SU-DHL-6 (cell line): ENCODE measurements around the gene PKNOX2.

Experiments used
- H2AFZ ChIP-seq: fragments of 200-600 bp; sonication (generic); 2 replicates; pipeline ENCODE4 v1.6.1; 2014; ENCODE audit warnings: low read depth, mild to moderate bottlenecking, moderate library complexity, mixed read lengths, antibody characterized with exemption, low read length; ENCODE audit not compliant: severe bottlenecking
- H3F3A ChIP-seq: fragments of 200-600 bp; shearing (Covaris generic); 2 replicates; pipeline ENCODE4 v1.6.0; 2016; ENCODE audit warnings: antibody characterized with exemption, mild to moderate bottlenecking; ENCODE audit not compliant: insufficient read depth
- H3K27ac ChIP-seq: fragments of 200-600 bp; sonication (generic); 2 replicates; pipeline ENCODE4 v1.5.1; 2016; ENCODE audit warnings: low read depth, mild to moderate bottlenecking, low read length, moderate library complexity, mixed read lengths
- H3K27me3 ChIP-seq: fragments of 200-600 bp; sonication (generic), shearing (Covaris generic); 2 replicates; pipeline ENCODE4 v1.6.0; 2014; ENCODE audit warnings: mild to moderate bottlenecking, low read length
- H3K36me3 ChIP-seq: fragments of 200-600 bp; sonication (generic); 2 replicates; pipeline ENCODE4 v1.6.1; 2014; ENCODE audit warnings: mild to moderate bottlenecking, low read length, mixed read lengths
- H3K4me2 ChIP-seq: fragments of 300-600, 200-600 bp; shearing (Covaris generic), sonication (generic); 2 replicates; pipeline ENCODE4 v1.6.0; 2014; ENCODE audit warnings: low read length, low read depth, mild to moderate bottlenecking; ENCODE audit not compliant: poor library complexity, severe bottlenecking
- H3K4me3 ChIP-seq: fragments of 200-600 bp; sonication (generic); 2 replicates; pipeline ENCODE4 v1.5.1; 2014; ENCODE audit warnings: antibody characterized with exemption, low read length, mild to moderate bottlenecking, mixed read lengths; ENCODE audit not compliant: insufficient read depth, poor library complexity, severe bottlenecking
- H3K79me2 ChIP-seq: fragments of 200-600 bp; sonication (generic); 2 replicates; pipeline ENCODE4 v1.6.1; 2014; ENCODE audit warnings: mild to moderate bottlenecking, low read length, moderate library complexity; ENCODE audit not compliant: insufficient read depth
- H3K9ac ChIP-seq: fragments of 200-600 bp; sonication (generic); 2 replicates; pipeline ENCODE4 v1.7.0; 2014; ENCODE audit warnings: mild to moderate bottlenecking, low read length
- H3K9me2 ChIP-seq: fragments of 200-600 bp; sonication (generic); replicated peaks from 2 replicates; pipeline ENCODE4 v1.6.1; 2014; ENCODE audit warnings: low read length; ENCODE audit not compliant: insufficient read depth
- H3K9me3 ChIP-seq: fragments of 200-600 bp; sonication (generic); 2 replicates; pipeline ENCODE4 v1.6.1; 2014; ENCODE audit warnings: low read length, mixed read lengths; ENCODE audit not compliant: insufficient read depth
- H4K20me1 ChIP-seq: fragments of 200-600 bp; sonication (generic); 2 replicates; pipeline ENCODE4 v1.6.1; 2014; ENCODE audit warnings: low read depth, mild to moderate bottlenecking, antibody characterized with exemption, low read length, moderate library complexity, mixed read lengths
- EZH2phosphoT487 ChIP-seq: fragments of 200-600 bp; sonication (generic), shearing (Covaris generic); conservative IDR thresholded peaks from 2 replicates; pipeline ENCODE4 v1.6.1; 2018; ENCODE audit warnings: mild to moderate bottlenecking, antibody characterized with exemption, low read length, moderate library complexity, mixed read lengths
- TF ChIP-seq, protein P1 (sequence below): fragments of 200-600 bp; sonication (generic); IDR thresholded peaks from one replicate; pipeline ENCODE4 v1.5.1; 2017; ENCODE audit warnings: antibody characterized with exemption, mild to moderate bottlenecking, low read length, moderate library complexity; ENCODE audit not compliant: insufficient read depth, poor library complexity, severe bottlenecking

The PKNOX2 gene

DNA sequence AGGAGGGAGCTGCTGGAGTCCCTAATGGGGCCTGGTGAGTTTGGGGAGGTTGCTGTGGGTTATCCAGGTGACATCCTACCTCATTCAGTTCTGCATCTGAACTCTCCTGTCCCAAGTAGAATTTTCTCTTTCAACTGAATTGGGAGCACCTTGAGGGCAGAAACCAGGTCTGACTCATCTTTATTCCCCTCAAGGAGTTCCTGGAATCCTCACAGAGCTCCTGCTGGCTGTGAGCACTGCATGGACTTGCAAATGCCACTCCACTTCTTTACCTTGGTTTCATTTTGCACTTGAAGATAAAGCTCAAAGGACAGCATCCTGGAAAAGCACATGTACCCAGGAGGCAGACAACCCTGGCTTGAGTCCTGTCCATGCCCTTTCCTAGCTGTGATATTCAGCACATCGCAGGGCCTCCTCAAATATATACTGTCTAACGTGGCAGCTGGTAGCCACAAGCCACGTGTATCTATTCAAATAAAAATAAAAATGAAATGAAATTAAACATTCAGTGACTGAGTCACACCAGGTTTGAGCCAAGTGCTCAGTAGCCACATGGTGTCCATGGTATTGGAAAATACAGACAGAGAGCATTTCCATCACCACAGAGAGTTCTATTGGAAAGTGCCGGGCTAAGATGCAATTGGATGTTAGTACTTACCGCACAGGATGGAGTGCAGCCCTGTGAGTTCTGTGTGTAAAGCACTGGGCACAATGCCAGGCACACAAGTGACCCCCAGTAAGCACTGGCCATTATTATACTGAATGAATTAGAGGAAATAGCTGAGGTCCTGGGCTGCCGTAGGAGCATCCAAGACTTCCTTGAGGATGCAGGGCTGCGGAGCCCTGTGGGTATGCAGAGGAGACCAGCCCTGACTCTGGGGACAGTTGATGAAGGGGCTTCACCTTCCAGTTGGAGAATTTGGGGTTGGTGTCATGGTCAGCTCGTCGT is 149.0 kb downstream of the PKNOX2 start:
- H3K9me3 ChIP-seq, result no peaks in the 10 kb centered on the region
- TF ChIP-seq EZH2phosphoT487, result no peak
- TF ChIP-seq, protein P1, sequence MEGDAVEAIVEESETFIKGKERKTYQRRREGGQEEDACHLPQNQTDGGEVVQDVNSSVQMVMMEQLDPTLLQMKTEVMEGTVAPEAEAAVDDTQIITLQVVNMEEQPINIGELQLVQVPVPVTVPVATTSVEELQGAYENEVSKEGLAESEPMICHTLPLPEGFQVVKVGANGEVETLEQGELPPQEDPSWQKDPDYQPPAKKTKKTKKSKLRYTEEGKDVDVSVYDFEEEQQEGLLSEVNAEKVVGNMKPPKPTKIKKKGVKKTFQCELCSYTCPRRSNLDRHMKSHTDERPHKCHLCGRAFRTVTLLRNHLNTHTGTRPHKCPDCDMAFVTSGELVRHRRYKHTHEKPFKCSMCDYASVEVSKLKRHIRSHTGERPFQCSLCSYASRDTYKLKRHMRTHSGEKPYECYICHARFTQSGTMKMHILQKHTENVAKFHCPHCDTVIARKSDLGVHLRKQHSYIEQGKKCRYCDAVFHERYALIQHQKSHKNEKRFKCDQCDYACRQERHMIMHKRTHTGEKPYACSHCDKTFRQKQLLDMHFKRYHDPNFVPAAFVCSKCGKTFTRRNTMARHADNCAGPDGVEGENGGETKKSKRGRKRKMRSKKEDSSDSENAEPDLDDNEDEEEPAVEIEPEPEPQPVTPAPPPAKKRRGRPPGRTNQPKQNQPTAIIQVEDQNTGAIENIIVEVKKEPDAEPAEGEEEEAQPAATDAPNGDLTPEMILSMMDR, result no peak
- H3K9me2 ChIP-seq, result no peaks in the 10 kb centered on the region

DNA sequence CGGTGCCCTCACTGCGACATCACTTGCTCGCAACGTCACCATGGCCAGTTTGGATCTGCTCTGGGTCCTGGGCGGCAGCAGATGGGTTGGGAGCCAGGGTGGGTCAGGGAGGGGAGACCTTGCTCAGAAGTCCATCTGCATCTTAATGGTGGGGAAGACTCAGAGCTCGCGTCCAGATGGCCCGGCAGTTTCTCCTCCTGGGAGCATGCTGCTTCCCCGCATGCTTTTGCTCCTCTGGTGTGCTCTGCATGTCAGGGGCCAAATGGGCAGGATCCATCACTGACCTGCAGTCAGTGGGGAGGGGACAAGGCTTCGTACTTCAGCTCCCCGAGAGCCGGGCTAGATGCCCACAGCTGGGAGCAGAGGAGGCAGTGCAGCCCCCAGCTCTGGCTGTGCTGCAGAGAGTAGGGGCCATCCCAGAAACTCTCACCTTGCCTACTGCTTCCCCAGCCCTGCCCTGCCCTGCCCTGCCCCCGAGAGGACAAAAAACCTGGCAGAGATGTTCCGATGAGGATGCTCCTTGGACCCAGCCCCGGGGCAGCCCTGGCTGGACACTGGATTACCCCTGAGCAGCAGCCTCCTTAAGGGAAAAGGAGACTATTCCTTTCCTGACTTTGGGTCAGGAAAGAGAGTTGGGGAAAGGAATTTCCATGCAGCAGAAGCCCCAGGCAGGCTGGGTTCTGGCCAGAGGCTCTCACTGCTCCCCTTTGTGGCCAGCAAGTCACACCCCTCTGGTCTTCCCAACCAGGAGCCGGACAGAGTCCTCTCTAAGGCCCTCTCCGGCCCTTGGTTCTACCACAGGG is 149.9 kb downstream of the PKNOX2 start:
- no peaks in the 10 kb centered on the region for H3K9me2 ChIP-seq
- no peaks in the 10 kb centered on the region for H3K9me3 ChIP-seq
- TF ChIP-seq, protein P1, result no peak
- H3K27me3 ChIP-seq, result no peaks in the 10 kb centered on the region
- H4K20me1 ChIP-seq, result no peaks in the 10 kb centered on the region
- H3K27ac ChIP-seq, result no peak overlapping the region
- H3K4me3 ChIP-seq, result no peak overlapping the region
- no peak overlapping the region for H3K9ac ChIP-seq
- no peak overlapping the region for H2AFZ ChIP-seq
- no peaks in the 10 kb centered on the region for H3K36me3 ChIP-seq
- H3K4me2 ChIP-seq, result no peak overlapping the region
- H3F3A ChIP-seq, result no peaks in the 10 kb centered on the region
- H3K79me2 ChIP-seq, result no peaks in the 10 kb centered on the region

More for the DNA sequence above, 149.0 kb downstream of the PKNOX2 start:
- Histone ChIP-seq H4K20me1 (no peaks in the 10 kb centered on the region), H3K36me3 (no peaks in the 10 kb centered on the region), H3K4me3 (no peak overlapping the region), H3K79me2 (no peaks in the 10 kb centered on the region), H3K4me2 (no peak overlapping the region), H3F3A (no peaks in the 10 kb centered on the region), H3K9ac (no peak overlapping the region), H3K27me3 (no peaks in the 10 kb centered on the region), H3K27ac (no peak overlapping the region), H2AFZ (no peak overlapping the region)

DNA sequence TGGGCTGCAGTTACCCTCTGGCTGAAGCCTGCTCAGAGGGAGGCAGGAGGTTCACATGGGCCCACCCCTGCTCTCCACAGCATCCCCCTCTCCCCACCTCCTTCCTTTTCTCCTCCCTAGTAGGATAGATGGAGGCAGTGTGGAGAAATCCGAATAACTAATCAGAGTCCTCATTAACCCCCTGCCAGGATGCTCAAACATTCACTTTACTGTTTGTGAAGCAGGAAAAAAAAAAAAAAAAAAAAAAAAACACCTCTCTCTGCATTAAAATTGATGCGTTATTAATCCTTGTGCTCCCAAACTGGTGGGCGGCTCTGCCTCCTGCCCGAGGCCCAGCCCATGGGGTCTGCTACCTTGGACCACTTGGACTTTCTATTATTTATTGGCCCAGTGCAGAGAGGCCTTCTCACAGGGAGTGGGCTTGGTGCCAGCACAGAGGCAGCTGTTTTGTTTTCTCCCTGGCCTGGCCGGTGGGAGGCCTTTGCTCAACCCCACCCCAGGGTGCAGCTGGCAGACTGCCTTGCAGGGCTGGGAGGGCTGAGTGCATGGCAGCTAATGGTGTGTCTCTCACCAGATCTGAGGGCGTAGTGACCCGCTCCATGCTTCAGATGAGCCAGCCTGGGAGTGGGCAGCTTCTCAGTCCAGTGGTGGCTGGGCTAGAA is 150.7 kb downstream of the PKNOX2 start:
- no peaks in the 10 kb centered on the region for H3K27me3 ChIP-seq
- H3K9ac ChIP-seq, result no peak overlapping the region
- no peak overlapping the region for H3K4me3 ChIP-seq
- no peaks in the 10 kb centered on the region for H3K9me3 ChIP-seq
- no peak for TF ChIP-seq EZH2phosphoT487
- no peaks in the 10 kb centered on the region for H4K20me1 ChIP-seq
- no peaks in the 10 kb centered on the region for H3K79me2 ChIP-seq
- H2AFZ ChIP-seq, result no peak overlapping the region
- no peaks in the 10 kb centered on the region for H3K9me2 ChIP-seq
- H3F3A ChIP-seq, result no peaks in the 10 kb centered on the region
- H3K27ac ChIP-seq, result no peak overlapping the region
- H3K4me2 ChIP-seq, result no peak overlapping the region
- no peaks in the 10 kb centered on the region for H3K36me3 ChIP-seq
